HG03045 (cell line): ENCODE results near the gene ZCCHC14.
"Not testable (repeated sequence)": the region's sequence is repeated elsewhere in the genome, so short reads cannot be mapped to it uniquely, and the experiment has no call there.

ENCODE experiments used
- ATAC-seq: cut with Tn5 transposase; IDR thresholded peaks from one replicate; pipeline ENCODE4 v1.9.1; 2021; ENCODE audit warnings: mild to moderate bottlenecking, moderate library complexity; ENCODE audit not compliant: unreplicated experiment

The ZCCHC14 gene

DNA sequence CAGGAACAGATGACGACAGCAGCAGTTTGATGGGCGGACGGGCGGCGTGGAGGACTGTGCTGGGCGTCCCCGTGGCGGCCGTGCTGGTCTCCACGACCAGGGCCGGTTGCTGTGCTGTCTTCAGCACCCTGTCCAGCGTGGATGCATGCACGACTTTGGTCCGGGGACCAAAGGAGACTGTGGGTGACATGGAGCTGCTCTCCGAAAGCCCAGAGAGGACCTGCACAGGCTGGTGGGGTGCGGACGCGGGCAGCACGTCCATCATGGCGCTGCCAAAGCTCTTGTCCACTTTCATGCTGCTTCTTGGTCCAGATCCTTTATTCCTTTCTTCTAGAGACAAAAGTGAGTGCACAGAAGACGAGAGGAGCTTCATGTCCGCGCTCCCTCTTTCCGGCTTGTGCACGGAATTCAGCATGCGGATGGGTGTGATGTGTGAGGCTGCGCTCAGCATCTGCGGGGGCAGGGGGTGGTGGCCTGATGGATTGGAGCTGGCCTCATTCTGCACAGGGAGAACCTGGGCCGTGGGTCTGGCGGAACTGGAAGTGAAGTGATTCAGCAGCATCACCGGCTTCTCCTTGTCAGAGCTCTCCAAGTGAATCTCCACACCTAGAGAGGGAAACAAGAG lies 80.3 kb downstream of the ZCCHC14 start:
- no peak for ATAC-seq

DNA sequence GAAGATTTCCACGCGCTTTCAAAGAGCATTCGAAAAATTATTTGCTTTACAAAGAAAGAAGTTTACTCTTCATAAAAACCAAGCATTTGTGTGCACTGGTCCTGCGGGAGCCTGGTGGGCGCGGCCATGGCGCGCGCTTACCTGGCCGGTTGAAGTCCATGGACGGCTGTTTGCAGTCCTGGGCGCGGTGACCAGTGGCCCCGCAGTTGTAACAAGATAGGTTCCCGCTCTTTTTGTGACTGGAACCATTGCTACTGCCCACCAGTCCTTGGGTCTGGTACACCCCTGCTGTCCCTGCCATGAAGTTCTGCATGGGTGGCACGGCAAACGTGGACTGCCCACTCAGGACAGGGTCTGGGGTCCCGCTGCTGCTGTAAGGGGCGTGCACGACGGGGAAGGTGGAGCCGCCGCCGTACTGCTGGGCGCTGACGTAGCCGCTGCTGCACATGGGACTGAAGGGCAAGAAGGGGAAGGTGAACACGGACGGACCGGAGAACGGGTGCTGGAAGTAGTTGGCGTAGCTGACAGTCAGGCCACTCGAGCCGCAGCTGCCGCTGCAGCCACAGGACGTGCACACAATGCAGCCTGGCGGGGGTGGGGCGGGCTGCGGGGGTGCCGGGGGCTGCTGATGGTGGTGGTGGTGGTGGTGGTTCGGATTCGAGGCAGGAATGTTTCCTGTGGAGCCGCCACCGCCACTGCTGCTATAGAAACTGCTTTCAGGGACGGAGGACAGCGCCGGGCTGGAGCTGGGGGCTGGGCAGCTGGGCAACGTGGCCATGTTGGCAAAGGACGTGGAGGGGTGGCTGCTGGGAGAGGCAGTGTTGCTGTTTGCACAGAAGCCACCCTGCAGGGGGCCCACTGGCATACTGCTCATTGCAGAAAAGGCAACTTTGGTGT lies 81.2 kb downstream of the ZCCHC14 start:
- ATAC-seq = no peak

DNA sequence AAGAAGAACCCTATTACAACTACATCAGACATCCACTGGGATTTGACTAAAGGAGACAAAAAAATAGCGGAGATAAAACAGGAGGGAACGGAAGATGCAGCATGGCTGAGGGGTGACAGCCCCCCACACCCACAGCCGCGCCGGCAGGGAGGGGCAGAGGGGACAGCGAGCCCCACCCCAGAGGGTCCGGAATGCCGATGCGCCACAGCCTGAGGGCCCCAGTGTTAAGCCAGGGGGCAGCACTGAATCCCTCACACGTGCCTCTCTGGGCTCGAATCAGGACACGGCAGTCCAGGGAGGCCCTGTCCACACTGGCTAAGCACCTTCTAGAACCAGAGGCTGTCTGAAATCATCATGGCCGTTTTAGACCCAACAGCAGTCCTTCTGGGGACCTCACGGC lies 81.9 kb downstream of the ZCCHC14 start:
- no peak for ATAC-seq

DNA sequence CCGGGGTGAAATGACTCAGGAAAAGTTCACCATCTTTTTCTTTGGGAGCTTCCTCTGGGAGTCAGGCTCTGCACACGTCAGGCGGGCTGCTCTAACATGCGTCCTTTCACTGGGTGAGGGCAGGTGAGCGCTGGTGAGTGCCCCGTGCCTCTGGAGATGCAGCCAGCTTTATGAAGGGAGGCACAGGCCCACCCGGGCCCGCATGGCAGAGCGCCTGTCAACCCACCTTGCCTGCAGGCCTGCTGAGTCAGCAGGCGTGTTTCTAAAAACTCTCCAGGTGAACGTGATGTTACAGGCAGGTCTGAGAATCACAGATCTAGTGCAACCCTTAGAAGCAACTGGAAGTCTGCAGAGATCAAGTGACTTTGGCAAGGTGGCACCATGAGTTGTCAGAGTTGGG lies 82.3 kb downstream of the ZCCHC14 start:
- ATAC-seq = no peak

DNA sequence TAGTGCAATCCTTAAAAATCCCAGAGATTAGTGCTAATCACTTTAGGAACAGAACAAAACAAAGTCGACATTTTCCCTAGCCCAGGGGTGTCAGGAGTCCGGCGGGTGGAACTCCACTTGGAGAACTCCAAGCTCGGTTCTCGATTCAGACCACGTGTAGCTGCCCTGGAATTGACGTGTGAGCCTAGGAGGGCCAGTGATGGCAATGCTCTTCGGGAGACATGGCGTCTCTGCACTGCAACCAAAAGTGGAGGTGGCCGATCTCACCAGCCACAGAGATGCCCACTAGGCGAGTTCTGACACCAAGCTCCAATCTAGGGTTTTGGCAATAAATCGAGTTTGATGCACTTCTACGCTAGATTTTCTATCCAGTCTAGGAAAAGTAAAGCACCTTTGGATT lies 83.0 kb downstream of the ZCCHC14 start:
- no peak for ATAC-seq

DNA sequence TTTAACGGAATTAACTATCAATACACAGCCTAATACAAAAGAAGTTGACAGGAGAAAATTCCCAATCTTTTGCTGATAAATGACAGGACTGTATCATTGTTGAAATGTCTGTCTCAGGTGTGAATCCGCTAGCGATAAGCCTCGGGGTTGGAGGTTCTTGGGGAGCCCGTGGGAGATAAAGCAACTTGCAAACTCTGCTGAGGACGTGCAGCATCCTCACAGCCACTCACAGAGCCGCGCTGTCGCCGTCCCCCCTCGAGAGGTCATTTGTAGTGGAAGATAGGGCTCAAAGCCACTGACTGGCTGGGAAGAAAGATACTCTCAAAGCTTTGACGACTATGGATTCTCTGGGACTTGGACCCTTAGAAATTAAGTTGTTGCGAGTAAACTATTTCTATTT lies 83.7 kb downstream of the ZCCHC14 start:
- ATAC-seq = no peak

DNA sequence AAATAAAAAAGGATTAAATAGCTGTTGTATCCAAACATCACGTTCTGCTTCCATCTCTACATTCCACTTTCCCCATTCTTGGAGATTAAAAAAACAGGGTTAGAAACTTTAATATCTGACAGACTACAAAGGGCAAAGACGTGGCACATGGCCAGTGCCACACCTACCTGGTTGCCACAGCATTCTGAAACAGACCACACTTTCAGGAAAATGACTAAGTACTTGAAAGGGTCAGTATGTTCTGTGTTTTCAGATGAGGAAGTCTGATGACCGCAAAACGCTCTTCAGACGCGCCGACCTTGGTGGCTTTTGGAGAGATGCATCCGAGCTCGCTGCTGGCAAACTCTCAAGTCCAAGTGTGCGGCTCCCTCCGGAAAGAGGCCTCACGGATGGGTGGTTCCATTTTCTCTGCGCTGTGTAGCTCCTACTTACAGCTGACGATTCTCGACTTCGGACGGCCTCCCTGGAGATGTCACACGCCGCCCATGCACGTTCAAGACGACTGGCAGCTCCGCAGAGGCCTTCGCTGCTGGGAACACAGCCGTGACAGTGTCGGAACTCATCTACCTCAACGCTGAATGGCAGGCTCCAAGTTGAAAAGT lies 85.2 kb downstream of the ZCCHC14 start:
- ATAC-seq = no peak

DNA sequence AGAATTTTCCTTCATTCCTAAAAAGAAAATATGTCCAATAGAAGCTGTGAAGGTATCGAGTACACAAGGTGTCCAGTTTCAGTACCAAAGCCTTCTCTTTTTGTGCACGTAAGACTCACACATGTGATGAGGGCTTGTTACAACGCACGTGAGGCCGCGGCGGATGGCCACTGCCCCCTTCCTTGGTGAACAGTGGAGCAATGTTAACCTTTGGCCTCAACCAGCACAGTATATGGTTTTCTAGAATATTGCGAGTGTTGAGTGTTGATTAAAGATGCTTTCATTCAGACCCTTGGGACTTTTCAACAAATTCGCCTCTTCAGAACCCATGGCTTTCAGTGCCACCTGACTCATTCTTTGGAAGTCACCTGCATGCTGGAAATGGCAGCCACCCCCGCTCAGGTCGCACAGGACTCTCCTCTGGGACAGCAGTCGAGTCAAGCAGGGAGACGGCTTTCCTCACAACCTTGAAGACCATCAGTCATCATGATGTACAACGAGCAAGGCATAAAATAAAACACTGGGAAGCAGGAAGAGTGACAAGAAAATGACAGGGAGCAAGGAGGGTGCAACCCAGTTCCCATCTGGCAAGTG lies 86.2 kb downstream of the ZCCHC14 start:
- ATAC-seq = no peak

DNA sequence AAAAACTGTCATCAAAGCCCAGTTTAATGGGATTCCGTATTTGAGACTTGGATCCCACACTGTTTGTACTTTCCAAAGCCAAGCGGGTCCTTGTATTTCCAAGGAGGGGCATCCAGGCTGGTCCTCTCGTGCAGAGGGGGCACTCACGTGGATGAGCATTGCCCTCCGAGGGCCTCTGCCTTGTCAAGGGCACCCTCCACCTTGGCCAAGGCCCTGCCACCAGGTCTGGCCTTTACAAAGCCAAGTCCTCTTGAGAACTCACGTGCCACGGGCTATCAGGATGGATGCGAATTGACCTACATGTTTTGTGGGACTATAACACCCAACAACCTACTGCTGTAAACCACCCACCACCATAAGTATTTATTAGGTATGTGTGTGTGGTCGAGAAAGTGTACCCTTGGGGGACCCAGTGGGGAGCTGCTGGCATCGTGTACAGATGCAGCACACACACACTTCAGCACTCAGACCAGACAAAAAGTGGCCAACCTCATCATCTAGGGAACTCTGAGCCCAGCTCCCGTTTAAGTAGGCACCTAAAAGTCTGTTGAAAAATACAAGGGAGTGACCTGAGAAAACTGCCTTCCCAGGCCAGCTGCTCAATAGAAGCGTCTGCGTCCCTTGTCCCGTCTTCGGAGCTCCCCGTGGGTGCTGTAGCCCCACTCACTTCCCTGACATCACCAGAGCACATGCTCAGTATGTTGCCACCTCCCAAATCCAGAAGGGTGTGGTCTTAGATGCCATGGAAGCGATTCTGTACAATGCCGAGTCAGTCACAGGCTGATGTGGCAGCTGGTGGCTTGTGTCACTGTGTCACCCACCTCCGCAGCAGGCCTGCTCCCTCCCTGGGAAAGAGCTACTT lies 87.8 kb downstream of the ZCCHC14 start:
- no peak for ATAC-seq

DNA sequence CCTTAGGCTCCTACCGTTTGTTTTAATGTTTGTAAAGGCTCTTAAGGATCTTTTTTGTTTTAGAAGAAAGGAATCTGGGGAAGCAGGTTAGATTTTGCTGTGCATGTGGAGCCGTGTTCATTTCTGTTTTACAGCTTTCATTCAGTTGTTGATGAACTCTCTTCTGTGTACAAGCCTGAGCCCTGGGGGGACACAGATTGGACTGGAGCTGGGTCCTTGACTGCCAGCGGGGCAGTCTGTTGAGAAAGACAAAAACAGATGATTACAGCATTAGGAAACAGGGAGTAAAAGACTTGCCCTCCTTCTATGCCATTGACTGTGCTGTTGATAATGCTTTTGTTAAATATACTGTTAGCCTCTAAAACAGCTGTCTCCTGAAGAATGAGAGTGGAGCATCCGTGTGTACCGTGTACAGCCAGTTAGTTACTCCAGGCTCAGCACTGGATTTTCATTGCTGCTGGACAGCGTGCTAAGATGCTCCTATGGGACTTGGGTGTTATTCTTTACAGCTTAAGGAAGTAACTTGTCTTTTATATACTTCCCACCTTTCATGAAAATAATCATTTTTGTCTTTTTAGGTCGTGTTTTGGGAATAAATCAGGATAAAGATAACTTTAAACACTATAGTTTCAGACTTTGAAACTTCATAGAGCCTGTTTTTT lies 97.5 kb downstream of the ZCCHC14 start:
- no peak for ATAC-seq

DNA sequence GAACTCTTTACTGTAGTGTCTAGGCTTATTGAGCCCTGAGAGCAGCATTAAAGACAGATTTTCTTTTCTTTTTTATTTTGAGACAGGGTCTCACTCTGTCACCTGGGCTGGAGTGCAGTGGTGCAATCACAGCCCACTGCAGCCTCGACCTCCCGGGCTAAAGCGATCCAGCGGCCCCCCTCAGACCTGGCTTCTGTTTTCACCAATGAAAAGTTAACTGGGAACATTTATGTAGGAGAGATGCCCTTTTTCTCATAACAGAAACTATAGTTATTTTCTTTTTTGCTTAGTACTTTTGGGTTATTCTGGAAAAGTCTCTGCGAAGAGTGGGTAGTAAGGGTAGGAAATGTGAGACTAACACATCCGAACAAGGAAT lies 99.2 kb downstream of the ZCCHC14 start:
- no peak for ATAC-seq

DNA sequence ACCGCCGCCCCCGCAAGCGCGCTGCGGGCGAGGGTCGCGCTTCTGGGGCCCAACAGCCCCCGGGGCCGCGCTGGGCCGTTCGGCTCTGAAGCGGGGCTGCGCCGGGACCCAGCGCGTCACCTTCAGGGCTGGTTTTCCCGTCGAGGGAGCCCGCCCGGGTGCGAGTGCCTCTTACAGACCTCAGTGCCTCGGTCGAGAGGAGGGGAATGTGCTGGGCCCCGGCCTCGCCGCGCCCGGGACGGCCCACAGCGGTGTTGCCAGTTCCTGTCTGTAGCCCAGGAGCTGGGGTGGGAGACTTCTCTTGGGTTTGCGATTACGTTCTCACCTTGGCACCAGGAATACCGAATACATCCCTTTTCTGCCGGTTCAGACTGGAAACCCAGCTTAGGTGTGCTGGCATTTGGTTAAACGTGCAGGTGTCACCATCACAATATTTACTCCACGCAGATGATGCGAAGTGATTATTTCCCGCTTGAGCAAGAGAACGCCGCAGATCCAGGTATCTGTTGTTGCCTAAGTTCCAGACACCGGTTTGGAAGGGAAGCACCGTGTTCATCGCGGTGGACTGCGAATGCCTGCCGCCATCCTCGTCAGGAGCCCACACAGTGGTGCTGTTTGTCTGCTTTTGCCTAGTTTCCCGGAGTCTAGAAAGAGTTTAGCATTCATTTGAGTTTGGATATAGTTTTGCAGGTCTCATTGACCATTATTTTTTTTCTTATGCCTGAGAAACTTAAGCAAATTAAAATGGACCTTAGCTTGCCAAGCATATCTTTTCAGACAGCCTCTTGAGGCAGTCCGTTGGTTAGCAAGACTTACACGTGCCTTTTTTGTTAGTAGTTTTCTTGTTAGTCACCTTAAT lies 99.8 kb downstream of the ZCCHC14 start:
- ATAC-seq = peak; percentile 3

DNA sequence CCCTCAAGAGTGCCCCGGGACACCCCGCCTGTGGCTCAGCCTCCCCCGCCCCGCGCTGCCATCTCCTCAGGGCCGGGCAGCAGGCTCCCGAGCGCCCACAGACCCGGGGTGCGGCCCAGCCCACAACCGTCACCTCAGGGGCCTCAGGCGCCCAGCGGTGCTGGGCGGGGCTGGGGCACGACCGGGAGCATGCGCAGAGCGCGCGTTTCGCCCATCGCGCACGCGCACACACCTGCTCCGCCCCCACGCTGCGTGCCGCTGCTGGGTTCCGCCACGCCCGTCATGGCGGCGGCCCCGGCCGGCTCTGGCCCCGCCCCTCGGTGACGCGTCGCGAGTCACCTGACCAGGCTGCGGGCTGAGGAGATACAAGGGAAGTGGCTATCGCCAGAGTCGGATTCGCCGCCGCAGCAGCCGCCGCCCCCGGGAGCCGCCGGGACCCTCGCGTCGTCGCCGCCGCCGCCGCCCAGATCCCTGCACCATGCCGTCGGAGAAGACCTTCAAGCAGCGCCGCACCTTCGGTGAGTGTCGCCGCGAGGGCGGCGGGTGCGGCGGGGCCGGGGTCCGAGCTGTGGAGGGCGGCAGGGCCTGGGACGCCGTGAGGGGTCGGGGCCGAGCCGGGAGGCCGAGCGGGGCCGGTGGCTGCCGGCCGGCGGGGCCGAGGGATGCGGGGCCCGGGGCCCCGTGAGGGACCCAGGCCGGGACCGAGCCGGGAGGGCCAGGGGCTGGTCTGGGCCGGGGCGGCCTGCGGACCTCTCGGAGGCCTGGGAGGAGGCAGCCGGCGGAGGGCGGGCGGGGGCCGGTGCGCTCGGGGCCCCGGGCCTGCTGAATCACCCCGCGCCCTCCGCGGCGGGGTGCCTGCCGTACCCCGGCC lies 100.6 kb downstream of the ZCCHC14 start, which contains the start of gene MAP1LC3B:
MAP1LC3B (plus strand) TSS at position 387 of the 871 bp plus-strand sequence; CDS start at position 479, 92 bp downstream.
- ATAC-seq = peak; percentile 68

DNA sequence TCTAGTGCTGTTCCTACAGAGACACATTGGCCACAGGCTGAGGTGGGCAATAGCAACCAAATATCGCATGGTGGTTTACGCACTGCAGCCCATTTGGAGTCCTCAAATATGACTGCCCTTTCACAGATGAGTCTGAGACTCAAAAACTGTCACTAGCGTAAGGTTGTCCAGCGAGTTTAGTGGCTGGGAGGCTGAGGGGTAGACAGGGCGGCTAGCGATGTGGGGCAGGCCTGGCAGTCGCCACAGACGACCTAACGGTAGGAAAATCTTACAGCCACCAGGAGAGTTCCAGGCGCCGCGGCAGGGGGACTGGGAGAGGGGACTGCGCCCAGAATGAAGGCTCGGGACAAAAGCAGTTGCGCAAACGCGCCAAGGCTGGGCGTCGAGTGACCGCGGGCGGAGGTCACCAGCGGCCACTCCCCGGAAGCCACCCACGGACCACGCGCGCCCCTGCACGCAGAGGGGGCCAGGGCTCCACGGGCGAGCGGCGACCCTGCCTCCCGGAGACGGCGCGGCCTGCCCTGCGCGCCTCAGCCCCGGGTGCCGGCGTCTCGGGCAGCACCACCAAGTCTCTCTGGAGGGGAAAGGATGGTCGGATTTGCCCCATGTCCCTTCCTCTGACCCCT lies 101.4 kb downstream of the ZCCHC14 start:
- ATAC-seq = peak; percentile 23

DNA sequence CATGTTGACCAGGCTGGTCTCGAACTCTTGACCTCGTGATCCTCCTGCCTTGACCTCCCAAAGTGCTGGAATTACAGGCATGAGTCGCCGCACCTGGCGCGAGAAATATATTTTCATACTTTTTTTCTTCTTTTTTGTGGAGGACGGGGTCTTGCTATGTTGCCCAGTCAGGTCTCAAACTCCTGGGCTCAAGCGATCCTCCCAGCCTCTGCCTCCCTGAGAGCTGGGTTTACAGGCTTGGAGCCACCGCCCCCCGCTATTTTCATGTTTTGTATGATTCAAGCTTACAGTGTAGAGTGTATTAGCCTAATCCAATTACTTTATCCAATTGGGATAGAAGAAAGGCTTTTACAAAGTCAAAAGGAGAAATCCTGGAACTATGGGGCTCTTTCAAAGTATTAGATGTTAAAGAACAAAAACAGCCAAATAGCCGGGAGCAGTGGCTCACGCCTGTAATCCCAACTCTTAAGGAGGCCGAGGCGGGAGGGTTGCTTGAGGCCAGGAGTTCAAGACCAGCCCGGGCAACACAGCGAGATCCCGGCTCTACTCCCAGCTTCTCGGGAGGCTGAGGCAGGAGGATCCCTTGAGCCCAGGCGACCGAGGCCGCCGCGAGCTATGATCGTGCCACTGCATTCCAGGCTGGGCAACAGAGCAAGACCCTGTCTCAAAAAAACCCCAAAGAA lies 102.0 kb downstream of the ZCCHC14 start:
- ATAC-seq = no peak

DNA sequence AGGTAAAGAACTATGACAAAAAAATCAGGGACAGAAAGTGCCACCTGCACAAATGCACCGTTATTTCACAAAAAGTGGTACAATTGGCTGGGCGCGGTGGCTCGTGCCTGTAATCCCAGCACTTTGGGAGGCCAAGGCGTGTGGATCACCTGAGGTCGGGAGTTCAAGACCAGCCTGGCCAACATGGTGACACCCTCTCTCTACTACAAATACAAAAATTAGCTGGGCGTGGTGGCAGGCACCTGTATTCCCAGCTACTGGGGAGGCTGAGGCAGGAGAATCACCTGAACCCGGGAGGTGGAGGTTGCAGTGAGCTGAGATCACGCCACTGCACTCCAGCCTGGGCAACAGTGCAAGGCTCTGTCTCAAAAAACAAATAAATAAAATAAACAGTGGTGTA lies 102.9 kb downstream of the ZCCHC14 start:
- ATAC-seq = not testable (repeated sequence)

DNA sequence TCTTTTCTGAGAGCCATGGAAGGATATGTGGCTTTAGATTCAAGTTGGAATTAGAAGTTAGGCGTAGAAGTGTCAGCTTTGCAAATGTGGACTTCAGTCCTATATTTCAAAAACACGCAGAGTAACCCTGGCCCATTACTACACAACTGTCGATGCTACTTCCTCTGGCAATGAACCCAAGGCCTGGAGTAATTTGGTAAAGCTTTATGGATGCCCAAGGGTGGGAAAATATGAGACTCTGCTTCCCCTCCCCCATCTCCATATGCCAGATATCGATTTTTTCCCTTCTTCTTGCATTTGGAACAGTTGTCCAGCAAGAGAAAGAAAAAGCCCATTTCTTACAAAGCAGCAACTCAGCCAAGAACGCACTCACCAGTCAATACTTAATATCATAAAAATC lies 103.6 kb downstream of the ZCCHC14 start:
- no peak for ATAC-seq
